ENCODE measurements around the gene NCR3LG1.

DNA sequence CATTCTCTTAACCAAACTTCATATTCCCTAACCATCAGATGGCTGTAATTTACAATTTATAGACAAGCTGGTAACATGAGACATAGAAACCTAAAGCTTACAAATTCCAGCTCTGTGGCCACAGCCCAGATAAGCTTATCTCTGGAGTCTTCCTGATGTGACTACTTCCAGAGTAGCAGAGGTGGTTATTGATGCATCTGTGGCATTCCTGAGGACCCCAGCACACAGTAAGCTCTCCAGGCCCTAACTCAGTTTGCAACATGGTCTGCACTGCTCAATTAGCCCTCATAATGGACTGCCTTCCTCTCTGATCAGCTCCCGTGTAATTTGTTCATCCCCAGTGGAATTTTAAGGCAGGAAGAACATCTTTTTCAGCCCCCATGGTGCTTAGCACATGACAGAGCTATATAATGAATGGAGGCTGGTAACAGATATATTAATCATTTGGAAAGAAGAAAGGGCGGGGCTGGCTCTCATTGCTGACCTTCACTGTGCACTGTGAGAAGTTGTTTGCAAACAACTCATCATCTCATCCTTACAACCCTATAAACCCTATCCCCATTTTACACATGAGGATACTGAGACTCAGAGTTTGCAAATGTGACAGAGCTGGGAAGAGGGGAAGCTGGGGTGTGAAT, 67.0 kb downstream of the NCR3LG1 start:
- no peak for TF ChIP-seq CTCF (conservative IDR thresholded peaks at IDR 0.05)
- TF ChIP-seq ZFX (IDR thresholded peaks at IDR 0.05): no peak

Measured in C4-2B (cell line).